SJCRH30 (cell line): ENCODE results near the gene PCAT6. TPM values are rescaled to one million over a fixed set of nuclear protein-coding genes. Genes with fewer than 3 reads are reported as not detected.
"Not testable (repeated sequence)": the region's sequence is repeated elsewhere in the genome, so short reads cannot be mapped to it uniquely, and the experiment has no call there.

Experiments
- DNase-seq, 2 experiments: peaks; one replicate each; pipeline ENCODE4 v3.0.0-alpha.2; 2015 to 2020
- H3K27ac ChIP-seq: fragments of 250-450 bp; sonication (Bioruptor Pico); 2 replicates; pipeline ENCODE4 v1.5.1; 2020; ENCODE audit warnings: mild to moderate bottlenecking, moderate library complexity
- H3K27me3 ChIP-seq: fragments of 250-450 bp; sonication (Bioruptor Pico); 2 replicates; pipeline ENCODE4 v1.5.1; 2020; ENCODE audit warnings: mild to moderate bottlenecking, moderate library complexity
- H3K36me3 ChIP-seq: fragments of 250-450 bp; sonication (Bioruptor Pico); 2 replicates; pipeline ENCODE4 v1.5.1; 2020; ENCODE audit warnings: mild to moderate bottlenecking, moderate library complexity
- H3K4me1 ChIP-seq: fragments of 250-450 bp; sonication (Bioruptor Pico); 2 replicates; pipeline ENCODE4 v1.5.1; 2020; ENCODE audit warnings: mild to moderate bottlenecking, moderate library complexity
- H3K4me3 ChIP-seq: fragments of 250-450 bp; sonication (Bioruptor Pico); 2 replicates; pipeline ENCODE4 v1.5.1; 2020; ENCODE audit warnings: mild to moderate bottlenecking, moderate library complexity
- H3K9me3 ChIP-seq: fragments of 250-450 bp; sonication (Bioruptor Pico); replicated peaks from 2 replicates; pipeline ENCODE4 v1.5.1; 2020; ENCODE audit warnings: mild to moderate bottlenecking, moderate library complexity
- total RNA-seq: library from RNA; depleted of rRNA; stranded (reverse); fragments of >200 nt; shearing (Covaris generic); gene quantifications from 2 replicates; pipeline ENCODE4 v1.2.3, GENCODE V29; 2014

PCAT6 gene
- total RNA-seq, 1 experiment from 2014 or later, result 0.24 TPM

DNA sequence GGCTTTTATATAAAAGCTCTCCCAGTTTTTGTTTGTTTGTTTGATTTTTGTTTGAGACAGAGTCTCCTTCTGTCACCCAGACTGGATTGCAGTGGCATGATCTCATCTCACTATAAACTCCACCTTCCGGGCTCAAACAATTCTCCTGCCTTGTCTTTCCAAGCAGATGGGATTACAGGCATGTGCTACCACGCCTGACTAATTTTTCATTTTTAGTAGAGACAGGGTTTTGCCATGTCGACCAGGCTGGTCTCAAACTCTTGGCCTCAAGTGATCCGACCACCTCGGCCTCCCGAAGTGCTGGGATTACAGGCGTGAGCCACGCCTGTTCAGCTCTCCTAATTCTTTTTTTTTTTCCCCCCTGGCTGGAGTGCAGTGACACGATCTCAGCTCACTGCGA is 4.4 kb downstream of the PCAT6 start:
- Histone ChIP-seq H3K27me3 (peaks cover 5% of the 10 kb centered on the region), H3K9me3 (no peaks in the 10 kb centered on the region), H3K4me1 (no peaks in the 10 kb centered on the region), H3K4me3 (no peak overlapping the region), H3K27ac (no peak overlapping the region), H3K36me3 (no peaks in the 10 kb centered on the region)
- no peak for DNase-seq

DNA sequence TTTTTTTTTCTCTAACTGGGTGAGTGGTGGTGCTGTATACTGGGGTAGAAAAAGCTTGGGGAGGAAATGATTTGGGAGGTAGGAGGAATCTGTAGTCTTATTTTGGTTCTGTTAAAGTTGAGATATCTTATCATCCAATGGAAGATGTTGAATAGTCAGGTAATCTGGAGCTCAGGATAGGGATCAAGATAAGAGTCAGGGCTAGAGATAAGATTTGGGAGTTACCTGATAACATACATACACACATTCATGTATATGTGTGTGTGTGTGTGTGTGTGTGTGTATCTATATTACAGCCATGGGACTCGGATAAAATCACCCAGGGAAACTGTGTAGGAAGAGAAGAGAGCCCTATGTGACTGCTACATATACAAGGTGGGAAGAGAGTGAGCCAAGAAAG is 8.1 kb downstream of the PCAT6 start:
- Histone ChIP-seq H3K36me3 (no peaks in the 10 kb centered on the region), H3K4me1 (no peaks in the 10 kb centered on the region), H3K9me3 (no peaks in the 10 kb centered on the region), H3K4me3 (no peak overlapping the region), H3K27me3 (peaks cover 5% of the 10 kb centered on the region; the same call in 1 of the 2 replicates), H3K27ac (no peak overlapping the region)
- no peak for DNase-seq

GRCh38 chr1:202821467-202821866 is 10.7 kb downstream of the PCAT6 start:
- Histone ChIP-seq H3K4me1 (no peaks in the 10 kb centered on the region), H3K27ac (no peak overlapping the region), H3K36me3 (no peaks in the 10 kb centered on the region), H3K9me3 (no peaks in the 10 kb centered on the region), H3K4me3 (no peak overlapping the region), H3K27me3 (peaks cover 5% of the 10 kb centered on the region; the same call in 1 of the 2 replicates)
- no peak for DNase-seq

DNA sequence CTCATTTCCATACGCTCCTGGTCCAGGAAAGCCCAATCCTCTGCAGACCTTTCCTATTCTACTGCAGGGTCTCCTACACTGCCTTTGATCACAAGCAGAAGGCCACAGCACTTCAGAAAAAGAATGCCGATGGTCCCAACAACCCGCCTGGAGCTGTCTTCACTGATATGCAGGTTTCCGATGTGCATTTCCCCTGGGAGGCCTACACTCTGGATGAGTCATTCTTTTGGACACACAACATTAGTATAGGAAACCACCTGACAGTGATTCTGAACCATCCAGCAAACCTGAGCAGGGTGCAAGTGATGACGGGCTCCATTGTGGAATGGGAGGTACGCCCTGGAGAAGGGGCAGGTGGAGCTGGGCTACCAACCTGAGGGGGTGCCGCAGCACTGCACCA is 15.0 kb downstream of the PCAT6 start:
- Histone ChIP-seq H3K36me3 (no peaks in the 10 kb centered on the region), H3K27ac (no peak overlapping the region), H3K9me3 (no peaks in the 10 kb centered on the region), H3K4me3 (no peak overlapping the region), H3K4me1 (no peaks in the 10 kb centered on the region), H3K27me3 (no peaks in the 10 kb centered on the region)
- no peak for DNase-seq

- not testable (repeated sequence) for DNase-seq, H3K27me3 ChIP-seq, H3K36me3 ChIP-seq, H3K4me1 ChIP-seq, H3K9me3 ChIP-seq, H3K4me3 ChIP-seq, H3K27ac ChIP-seq
Measured at GRCh38 chr1:202829223-202829622, 18.5 kb downstream of the PCAT6 start.

- Histone ChIP-seq H3K27me3 (no peaks in the 10 kb centered on the region), H3K27ac (no peak overlapping the region), H3K36me3 (no peaks in the 10 kb centered on the region), H3K9me3 (no peaks in the 10 kb centered on the region), H3K4me1 (peaks cover 23% of the 10 kb centered on the region), H3K4me3 (no peak overlapping the region)
- no peak for DNase-seq
Measured at GRCh38 chr1:202831906-202832305, 21.2 kb downstream of the PCAT6 start.

GRCh38 chr1:202834771-202835547 is 24.2 kb downstream of the PCAT6 start:
- no peaks in the 10 kb centered on the region for H3K27me3 ChIP-seq
- H3K4me1 ChIP-seq, result peaks cover 27% of the 10 kb centered on the region
- H3K36me3 ChIP-seq, result no peaks in the 10 kb centered on the region
- H3K4me3 ChIP-seq, result no peak overlapping the region
- peak in 1 of 2 experiments; percentile 27 for DNase-seq
- peak overlapping the region; percentile 51 for H3K27ac ChIP-seq
- H3K9me3 ChIP-seq, result no peaks in the 10 kb centered on the region

- no peaks in the 10 kb centered on the region for H3K27me3 ChIP-seq
- peaks cover 27% of the 10 kb centered on the region for H3K4me1 ChIP-seq
- H3K9me3 ChIP-seq, result no peaks in the 10 kb centered on the region
- H3K36me3 ChIP-seq, result no peaks in the 10 kb centered on the region
- no peak overlapping the region for H3K4me3 ChIP-seq
- DNase-seq, result peak; percentile 63 to 76
- peak overlapping the region; percentile 51 for H3K27ac ChIP-seq
Measured at GRCh38 chr1:202835548-202836072, 24.9 kb downstream of the PCAT6 start.

GRCh38 chr1:202836623-202837403 is 26.1 kb downstream of the PCAT6 start:
- H3K4me1 ChIP-seq, result peaks cover 27% of the 10 kb centered on the region
- H3K9me3 ChIP-seq, result no peaks in the 10 kb centered on the region
- H3K36me3 ChIP-seq, result no peaks in the 10 kb centered on the region
- no peak for DNase-seq
- no peaks in the 10 kb centered on the region for H3K27me3 ChIP-seq
- H3K4me3 ChIP-seq, result no peak overlapping the region
- peak overlapping the region; percentile 51 for H3K27ac ChIP-seq

GRCh38 chr1:202837746-202838262 is 27.1 kb downstream of the PCAT6 start:
- no peak overlapping the region for H3K4me3 ChIP-seq
- DNase-seq, result no peak
- H3K36me3 ChIP-seq, result no peaks in the 10 kb centered on the region

GRCh38 chr1:202843081-202843480 is 32.3 kb downstream of the PCAT6 start:
- Histone ChIP-seq H3K4me3 (no peak overlapping the region), H3K4me1 (no peaks in the 10 kb centered on the region; the same call in 1 of the 2 replicates), H3K36me3 (no peaks in the 10 kb centered on the region), H3K9me3 (no peaks in the 10 kb centered on the region), H3K27ac (no peak overlapping the region), H3K27me3 (no peaks in the 10 kb centered on the region)
- DNase-seq, result no peak

More at GRCh38 chr1:202837746-202838262, 27.1 kb downstream of the PCAT6 start:
- peaks cover 27% of the 10 kb centered on the region for H3K4me1 ChIP-seq
- no peaks in the 10 kb centered on the region for H3K27me3 ChIP-seq
- H3K9me3 ChIP-seq, result no peaks in the 10 kb centered on the region
- no peak overlapping the region for H3K27ac ChIP-seq

DNA sequence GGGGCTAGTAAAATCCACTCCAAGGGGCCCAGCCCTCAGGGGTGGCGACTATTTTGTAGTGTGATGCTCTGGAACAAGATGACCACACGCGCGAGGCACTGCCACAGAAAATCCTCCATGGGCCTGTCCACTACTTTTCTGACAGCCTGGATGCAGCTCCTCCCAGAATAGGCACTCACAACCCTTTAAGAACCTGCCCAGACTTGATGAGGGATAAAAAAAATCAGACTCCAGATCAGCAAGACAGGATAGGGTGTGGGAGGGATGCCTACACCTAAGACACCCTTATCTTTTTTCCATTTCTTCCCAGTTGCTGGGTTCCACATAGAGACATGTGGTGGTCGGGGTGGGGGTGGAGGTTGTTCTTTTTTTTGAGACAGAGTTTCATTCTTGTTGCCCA is 33.5 kb downstream of the PCAT6 start:
- H3K27ac ChIP-seq, result no peak overlapping the region
- H3K4me1 ChIP-seq, result no peaks in the 10 kb centered on the region; the same call in 1 of the 2 replicates
- no peaks in the 10 kb centered on the region for H3K27me3 ChIP-seq
- no peak for DNase-seq
- H3K36me3 ChIP-seq, result no peaks in the 10 kb centered on the region
- H3K4me3 ChIP-seq, result no peak overlapping the region
- no peaks in the 10 kb centered on the region for H3K9me3 ChIP-seq

- Histone ChIP-seq H3K27ac (no peak overlapping the region), H3K4me3 (no peak overlapping the region), H3K36me3 (no peaks in the 10 kb centered on the region), H3K9me3 (no peaks in the 10 kb centered on the region), H3K4me1 (no peaks in the 10 kb centered on the region; the same call in 1 of the 2 replicates), H3K27me3 (no peaks in the 10 kb centered on the region)
- DNase-seq, result peak; percentile 38
Measured at GRCh38 chr1:202844935-202845334, 34.2 kb downstream of the PCAT6 start.

- no peak for DNase-seq
- Histone ChIP-seq H3K27me3 (no peaks in the 10 kb centered on the region), H3K36me3 (no peaks in the 10 kb centered on the region)
Measured at GRCh38 chr1:202848191-202848542, 37.4 kb downstream of the PCAT6 start.

More at GRCh38 chr1:202848191-202848542, 37.4 kb downstream of the PCAT6 start:
- no peak overlapping the region for H3K4me3 ChIP-seq
- H3K27ac ChIP-seq, result no peak overlapping the region
- no peaks in the 10 kb centered on the region for H3K9me3 ChIP-seq
- no peaks in the 10 kb centered on the region; the same call in 1 of the 2 replicates for H3K4me1 ChIP-seq
